Activated CD4-positive, alpha-beta memory T cell treated with anti-CD3 and anti-CD28 coated beads, Interleukin-2, amount 10 ng/mL, durations not matched to agents 7 days and 5 days (primary cell): ENCODE measurements around the gene LRRC1. TPM values are rescaled to one million over a fixed set of nuclear protein-coding genes. Genes with fewer than 3 reads are reported as not detected.

ENCODE experiments used
- CTCF ChIA-PET: fragments of 350-600 bp; sonication (Branson Sonifier 250); formaldehyde crosslinking; loops from one replicate; lab custom pipeline; 2021; ENCODE audit warnings: antibody characterized with exemption, inconsistent platforms; lab: Charles Lee
- POLR2A ChIA-PET: fragments of 350-600 bp; sonication (Branson Sonifier 250); formaldehyde crosslinking; loops from one replicate; lab custom pipeline; 2021; ENCODE audit warnings: antibody characterized with exemption; lab: Charles Lee
- DNase-seq: peaks from one replicate; pipeline ENCODE4 v3.0.0-alpha.2; 2020
- H3K27ac Mint-ChIP-seq: one replicate; pipeline ENCODE4 v1.8.0; 2021; ENCODE audit warnings: mild to moderate bottlenecking, mixed read lengths
- H3K27me3 Mint-ChIP-seq: one replicate; pipeline ENCODE4 v1.8.0; 2021; ENCODE audit warnings: mixed read lengths
- H3K36me3 Mint-ChIP-seq: one replicate; pipeline ENCODE4 v1.8.0; 2021; ENCODE audit warnings: low read depth, mixed read lengths
- H3K4me1 Mint-ChIP-seq: one replicate; pipeline ENCODE4 v1.8.0; 2021; ENCODE audit warnings: mixed read lengths
- H3K4me3 Mint-ChIP-seq: one replicate; pipeline ENCODE4 v1.8.0; 2021; ENCODE audit warnings: mild to moderate bottlenecking, mixed read lengths
- H3K9me3 Mint-ChIP-seq: one replicate; pipeline ENCODE4 v1.8.0; 2021; ENCODE audit warnings: mixed read lengths
- total RNA-seq, 2 experiments: library from RNA; stranded (reverse); gene quantifications; one replicate each; pipeline ENCODE4 v1.2.3, GENCODE V29; 2021

The LRRC1 gene
- total RNA-seq, 2 experiments from 2014 or later, result 4.0 to 4.1 TPM

GRCh38 chr6:53961679-53962370 is 167.0 kb downstream of the LRRC1 start:
- no peak for DNase-seq
- no peaks in the 10 kb centered on the region for H3K36me3 Mint-ChIP-seq
- H3K4me1 Mint-ChIP-seq, result no peaks in the 10 kb centered on the region
- POLR2A ChIA-PET, result no interaction called here
- CTCF ChIA-PET, result no interaction called here
- H3K9me3 Mint-ChIP-seq, result no peaks in the 10 kb centered on the region
- H3K4me3 Mint-ChIP-seq, result no peak overlapping the region
- peaks cover 9% of the 10 kb centered on the region for H3K27me3 Mint-ChIP-seq
- no peak overlapping the region for H3K27ac Mint-ChIP-seq

GRCh38 chr6:53962646-53963045 is 167.8 kb downstream of the LRRC1 start:
- no peak for DNase-seq
- Mint-ChIP-seq H3K27me3 (peaks cover 10% of the 10 kb centered on the region), H3K27ac (no peak overlapping the region), H3K4me3 (no peak overlapping the region), H3K4me1 (no peaks in the 10 kb centered on the region), H3K36me3 (no peaks in the 10 kb centered on the region), H3K9me3 (no peaks in the 10 kb centered on the region)
- ChIA-PET POLR2A (no interaction called here), CTCF (no interaction called here)

GRCh38 chr6:53967415-53967814 is 172.6 kb downstream of the LRRC1 start:
- ChIA-PET POLR2A (no interaction called here), CTCF (interaction anchor here (0.5 kb wide), 1 partner anchor 15 kb away, joined by 3 read pairs; no protein-coding TSS in a partner anchor)
- Mint-ChIP-seq H3K27ac (no peak overlapping the region), H3K4me3 (no peak overlapping the region), H3K4me1 (no peaks in the 10 kb centered on the region), H3K27me3 (peaks cover 15% of the 10 kb centered on the region), H3K36me3 (no peaks in the 10 kb centered on the region), H3K9me3 (no peaks in the 10 kb centered on the region)
- no peak for DNase-seq

Other genes starting within 250 kb of the LRRC1 start
- 10 to 100 TPM; 29.1 to 30.6 TPM for gene GCLC, start 249.9 kb upstream of the LRRC1 start, total RNA-seq
- under 1 TPM; 0.08 to 0.18 TPM for gene KLHL31, start 129.2 kb upstream of the LRRC1 start, total RNA-seq